Suprapubic skin (tissue), 4 donors: Measurements from ENCODE around the gene FN3K. TPM values are rescaled to one million over a fixed set of nuclear protein-coding genes. Genes with fewer than 3 reads are reported as not detected.

Experiments used
- DNase-seq, 2 donors: peaks; one replicate each; pipeline ENCODE4 v3.0.0-alpha.2; 2019; ENCODE audit warnings: low spot score in 2 of 2
- H3K27ac ChIP-seq: fragments of 200-600 bp; sonication (generic); one replicate; pipeline ENCODE4 v1.5.1; 2019
- H3K27me3 ChIP-seq: fragments of 200-600 bp; sonication (generic); one replicate; pipeline ENCODE4 v1.5.1; 2019
- H3K36me3 ChIP-seq: fragments of 200-600 bp; sonication (generic); one replicate; pipeline ENCODE4 v1.5.1; 2019
- H3K4me1 ChIP-seq: fragments of 200-600 bp; sonication (generic); one replicate; pipeline ENCODE4 v1.5.1; 2019
- H3K4me3 ChIP-seq: fragments of 200-600 bp; sonication (generic); one replicate; pipeline ENCODE4 v1.5.1; 2019; ENCODE audit warnings: mild to moderate bottlenecking
- H3K9me3 ChIP-seq: fragments of 200-600 bp; sonication (generic); one replicate; pipeline ENCODE4 v1.5.1; 2019
- EP300 ChIP-seq: sonication (generic); formaldehyde crosslinking; IDR thresholded peaks from one replicate; pipeline ENCODE4 v1.6.1; 2017; ENCODE audit warnings: antibody characterized with exemption
- POLR2A ChIP-seq, 2 donors: fragments of 450-650 bp; IDR thresholded peaks; one replicate each; pipeline ENCODE4 v1.6.1; 2017; ENCODE audit warnings: antibody characterized with exemption in 2 of 2, mild to moderate bottlenecking in 2 of 2, moderate library complexity in 2 of 2
- POLR2AphosphoS5 ChIP-seq, 3 donors: sonication (generic); formaldehyde crosslinking; IDR thresholded peaks; one replicate each; pipeline ENCODE4 v1.6.1; 2017; ENCODE audit warnings: antibody characterized with exemption in 3 of 3
- WGBS: methylation state at CpG from one replicate; pipeline ENCODE4 v1.1.5; 2018; 5-methylcytosine and 5-hydroxymethylcytosine counted together
- total RNA-seq, 4 donors: library from RNA; depleted of rRNA; stranded (reverse); fragments of >200 nt; gene quantifications; one replicate each; pipeline ENCODE4 v1.1.0, GENCODE V29; 2016
- TF ChIP-seq, protein P1 (sequence below), 2 donors: fragments of 200-600 bp in 1 of 2; fragments of 450-650 bp in 1 of 2; sonication (generic) in 1 of 2; IDR thresholded peaks; one replicate each; pipeline ENCODE4 v1.5.1; 2016 to 2019; ENCODE audit warnings: antibody characterized with exemption in 2 of 2, mild to moderate bottlenecking in 1 of 2, moderate library complexity in 1 of 2

Gene FN3K
- total RNA-seq, 4 donors from 2014 or later = 2.0 to 19.2 (median 4.2) TPM

DNA sequence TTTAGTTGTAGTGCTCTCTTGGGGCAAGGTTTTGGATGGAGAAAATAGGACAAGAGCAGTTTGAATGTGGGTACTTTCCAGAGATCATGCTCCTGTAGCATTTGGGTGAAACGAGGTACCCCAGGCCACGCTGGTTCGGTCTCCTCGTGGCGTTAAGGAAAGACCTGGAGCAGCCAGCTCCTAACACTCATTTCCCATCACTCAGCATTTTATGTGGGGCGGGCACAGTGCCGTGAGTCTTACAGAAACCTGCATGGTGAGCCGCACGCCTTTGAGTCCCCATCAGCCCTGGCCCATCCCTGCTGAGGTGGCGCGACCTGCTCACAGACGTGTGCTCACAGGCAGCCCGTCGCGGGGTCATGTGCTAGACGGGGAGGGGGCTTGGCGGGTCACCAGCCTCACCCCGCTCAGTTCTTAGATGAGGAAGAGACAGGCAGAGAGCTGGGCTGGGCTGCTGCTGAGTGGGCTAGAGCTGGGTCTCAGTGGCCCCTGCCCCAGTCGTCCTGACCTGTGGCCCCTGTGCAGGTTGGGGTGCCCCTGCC lies 53.7 kb downstream of the FN3K start:
- DNase-seq = no peak
- TF ChIP-seq EP300 = no peak
- TF ChIP-seq POLR2A (IDR thresholded peaks at IDR 0.05) = no peak
- TF ChIP-seq, protein P1, sequence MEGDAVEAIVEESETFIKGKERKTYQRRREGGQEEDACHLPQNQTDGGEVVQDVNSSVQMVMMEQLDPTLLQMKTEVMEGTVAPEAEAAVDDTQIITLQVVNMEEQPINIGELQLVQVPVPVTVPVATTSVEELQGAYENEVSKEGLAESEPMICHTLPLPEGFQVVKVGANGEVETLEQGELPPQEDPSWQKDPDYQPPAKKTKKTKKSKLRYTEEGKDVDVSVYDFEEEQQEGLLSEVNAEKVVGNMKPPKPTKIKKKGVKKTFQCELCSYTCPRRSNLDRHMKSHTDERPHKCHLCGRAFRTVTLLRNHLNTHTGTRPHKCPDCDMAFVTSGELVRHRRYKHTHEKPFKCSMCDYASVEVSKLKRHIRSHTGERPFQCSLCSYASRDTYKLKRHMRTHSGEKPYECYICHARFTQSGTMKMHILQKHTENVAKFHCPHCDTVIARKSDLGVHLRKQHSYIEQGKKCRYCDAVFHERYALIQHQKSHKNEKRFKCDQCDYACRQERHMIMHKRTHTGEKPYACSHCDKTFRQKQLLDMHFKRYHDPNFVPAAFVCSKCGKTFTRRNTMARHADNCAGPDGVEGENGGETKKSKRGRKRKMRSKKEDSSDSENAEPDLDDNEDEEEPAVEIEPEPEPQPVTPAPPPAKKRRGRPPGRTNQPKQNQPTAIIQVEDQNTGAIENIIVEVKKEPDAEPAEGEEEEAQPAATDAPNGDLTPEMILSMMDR (IDR thresholded peaks at IDR 0.05) = no peak
- peak in 1 of 3 donors; percentile 33 for TF ChIP-seq POLR2AphosphoS5 (IDR thresholded peaks at IDR 0.05)
- Histone ChIP-seq H3K4me3 (no peak overlapping the region), H3K4me1 (peaks cover 57% of the 10 kb centered on the region), H3K27ac (peak overlapping the region; percentile 79), H3K27me3 (no peaks in the 10 kb centered on the region), H3K36me3 (peaks cover 7% of the 10 kb centered on the region), H3K9me3 (no peaks in the 10 kb centered on the region)
- WGBS = 85% methylated on average over 14 of the region's 19 CpGs

DNA sequence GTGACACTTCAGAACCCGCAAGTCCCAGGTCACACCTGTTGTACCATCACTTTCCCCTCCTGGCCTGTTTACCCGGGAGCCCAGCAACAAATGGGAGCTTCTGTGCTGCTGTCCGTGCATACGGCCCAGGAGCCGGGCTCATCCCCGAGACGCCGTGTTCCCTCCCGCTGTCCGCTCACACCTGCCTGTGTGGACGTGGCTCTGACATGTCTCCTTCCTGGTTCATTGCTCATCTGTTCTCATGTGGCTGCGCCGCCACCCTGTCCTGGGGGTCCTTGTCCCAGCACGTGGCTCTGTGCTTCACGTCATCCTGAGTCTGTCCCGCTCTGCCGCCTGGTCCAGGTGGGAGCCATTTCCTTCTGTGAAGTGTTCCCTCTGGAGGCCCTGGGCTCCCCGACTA lies 54.4 kb downstream of the FN3K start:
- no peak for DNase-seq
- WGBS = 91% methylated on average over 18 of the region's 18 CpGs
- Histone ChIP-seq H3K4me1 (peaks cover 64% of the 10 kb centered on the region), H3K36me3 (peaks cover under 1% of the 10 kb centered on the region), H3K4me3 (no peak overlapping the region), H3K27ac (peak overlapping the region; percentile 79), H3K27me3 (no peaks in the 10 kb centered on the region), H3K9me3 (no peaks in the 10 kb centered on the region)
- TF ChIP-seq POLR2A (IDR thresholded peaks at IDR 0.05) (no peak), POLR2AphosphoS5 (IDR thresholded peaks at IDR 0.05) (no peak), EP300 (no peak)
- TF ChIP-seq, protein P1 (IDR thresholded peaks at IDR 0.05) = no peak

GRCh38 chr17:82790391-82790790 lies 55.0 kb downstream of the FN3K start:
- Histone ChIP-seq H3K27ac (peak overlapping the region; percentile 79), H3K4me1 (peaks cover 68% of the 10 kb centered on the region), H3K27me3 (no peaks in the 10 kb centered on the region), H3K4me3 (no peak overlapping the region), H3K9me3 (no peaks in the 10 kb centered on the region), H3K36me3 (no peaks in the 10 kb centered on the region)
- no peak for DNase-seq
- no peak for TF ChIP-seq POLR2A (IDR thresholded peaks at IDR 0.05)
- TF ChIP-seq, protein P1 (IDR thresholded peaks at IDR 0.05) = no peak
- TF ChIP-seq EP300 = no peak
- TF ChIP-seq POLR2AphosphoS5 (IDR thresholded peaks at IDR 0.05) = no peak
- 98% methylated on average over 7 of the region's 13 CpGs for WGBS

DNA sequence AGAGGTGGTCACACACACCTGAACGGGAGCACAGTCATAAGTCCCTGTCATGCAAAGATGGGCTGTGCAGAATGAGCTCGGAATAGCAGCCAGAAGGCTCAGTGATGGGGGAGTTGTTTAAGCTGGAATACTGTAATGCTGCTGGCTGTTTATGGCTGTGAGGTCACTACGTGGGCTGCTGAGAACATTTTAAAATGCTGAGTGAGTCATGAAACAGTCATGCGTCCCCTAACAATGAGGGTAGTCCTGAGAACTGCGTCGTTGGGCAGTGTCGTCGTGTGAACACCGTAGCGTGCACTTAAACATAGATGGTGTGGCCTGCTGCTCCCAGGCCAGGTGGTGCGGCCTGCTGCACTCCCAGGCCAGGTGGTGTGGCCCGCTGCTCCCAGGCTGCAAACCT lies 56.1 kb downstream of the FN3K start:
- Histone ChIP-seq H3K4me3 (no peak overlapping the region), H3K27ac (no peak overlapping the region), H3K27me3 (no peaks in the 10 kb centered on the region), H3K9me3 (no peaks in the 10 kb centered on the region), H3K4me1 (peaks cover 71% of the 10 kb centered on the region), H3K36me3 (peaks cover 5% of the 10 kb centered on the region)
- TF ChIP-seq POLR2A (IDR thresholded peaks at IDR 0.05) = no peak
- no peak for TF ChIP-seq EP300
- TF ChIP-seq, protein P1 (IDR thresholded peaks at IDR 0.05) = no peak
- no peak for TF ChIP-seq POLR2AphosphoS5 (IDR thresholded peaks at IDR 0.05)
- no peak for DNase-seq
- WGBS = 88% methylated on average over 12 of the region's 12 CpGs

DNA sequence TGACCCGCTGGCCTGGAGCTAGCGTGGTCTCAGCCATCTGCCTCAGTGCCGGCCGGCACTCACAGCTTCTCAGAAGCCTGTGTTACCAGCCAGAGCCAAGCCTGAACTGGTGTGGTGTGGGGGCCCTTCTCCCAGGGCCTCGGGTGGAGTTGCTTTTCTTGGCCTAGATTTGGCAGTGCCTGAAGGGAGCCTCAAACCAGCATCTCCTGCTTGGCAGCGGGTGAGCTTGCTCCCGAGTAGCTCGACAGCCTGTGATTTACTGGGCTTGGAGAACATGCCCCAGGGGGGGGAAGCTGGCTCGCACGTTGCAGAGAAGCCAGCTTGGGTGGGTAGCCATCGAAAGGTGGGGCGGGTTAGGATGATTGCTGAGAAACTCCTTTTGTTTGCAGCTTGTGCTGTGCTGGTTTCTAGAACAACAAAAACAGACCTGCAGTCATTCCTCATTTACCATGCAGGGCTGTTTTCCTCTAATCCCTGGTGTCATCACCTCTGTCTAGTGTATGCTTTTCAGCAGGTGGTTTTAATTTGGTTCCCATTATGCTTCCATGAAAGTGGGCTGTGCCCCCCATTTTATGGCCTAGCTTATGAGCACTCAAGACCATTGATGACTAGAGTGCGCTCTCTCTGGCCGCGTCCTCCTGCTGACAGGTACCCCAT lies 58.7 kb downstream of the FN3K start:
- DNase-seq = peak in 1 of 2 donors; percentile 77
- peak overlapping the region; percentile 77 for H3K27ac ChIP-seq

More for the DNA sequence above, 58.7 kb downstream of the FN3K start:
- TF ChIP-seq POLR2AphosphoS5 (IDR thresholded peaks at IDR 0.05) = peak in 1 of 3 donors; percentile 20
- TF ChIP-seq POLR2A (IDR thresholded peaks at IDR 0.05) = no peak
- Histone ChIP-seq H3K27me3 (no peaks in the 10 kb centered on the region), H3K36me3 (peaks cover 10% of the 10 kb centered on the region), H3K4me1 (peaks cover 48% of the 10 kb centered on the region), H3K9me3 (no peaks in the 10 kb centered on the region), H3K4me3 (peak overlapping the region; percentile 9)
- 59% methylated on average over 13 of the region's 15 CpGs for WGBS
